NCI-H526 treated with DMSO at 0.1 percent for 48 hours (cell line): Measurements from ENCODE around the gene ATF7IP.
A peak's percentile ranks its signal among the peaks of the same experiment; 100 is the strongest.
"Not testable (repeated sequence)": the region's sequence is repeated elsewhere in the genome, so short reads cannot be mapped to it uniquely, and the experiment has no call there.

ENCODE experiments used
- DNase-seq: peaks from one replicate; lab custom pipeline; 2025; lab: John Stamatoyannopoulos, UW

The ATF7IP gene

GRCh38 chr12:14365294-14366208 is at the start of gene ATF7IP:
Gene ATF7IP (plus strand): TSS chr12:14365682. CDS start chr12:14423916, 58,234 bp downstream.
- DNase-seq = peak; percentile 75

GRCh38 chr12:14317362-14318146 is 47.9 kb upstream of the ATF7IP start:
- DNase-seq = no peak

- DNase-seq = not testable (repeated sequence)
These were observed 45.6 kb upstream of the ATF7IP start for GRCh38 chr12:14319704-14320427.

GRCh38 chr12:14322403-14322802 is 43.1 kb upstream of the ATF7IP start:
- peak; percentile 72 for DNase-seq

- no peak for DNase-seq
These were observed 39.7 kb upstream of the ATF7IP start for GRCh38 chr12:14325716-14326343.

GRCh38 chr12:14326699-14327098 is 38.8 kb upstream of the ATF7IP start:
- no peak for DNase-seq

- DNase-seq = no peak
These were observed 37.8 kb upstream of the ATF7IP start for GRCh38 chr12:14327711-14328110.

- DNase-seq = no peak
These were observed 33.0 kb upstream of the ATF7IP start for GRCh38 chr12:14332482-14332881.

- DNase-seq = no peak
These were observed 25.1 kb upstream of the ATF7IP start for GRCh38 chr12:14340371-14340770.

GRCh38 chr12:14351524-14351923 is 14.0 kb upstream of the ATF7IP start:
- not testable (repeated sequence) for DNase-seq

GRCh38 chr12:14352066-14352465 is 13.4 kb upstream of the ATF7IP start:
- DNase-seq = not testable (repeated sequence)

- DNase-seq = not testable (repeated sequence)
These were observed 10.8 kb upstream of the ATF7IP start for GRCh38 chr12:14354665-14355064.

- no peak for DNase-seq
These were observed 9.3 kb upstream of the ATF7IP start for GRCh38 chr12:14356147-14356546.

- no peak for DNase-seq
These were observed 8.0 kb upstream of the ATF7IP start for GRCh38 chr12:14357486-14357885.

GRCh38 chr12:14362352-14362751 is 3.1 kb upstream of the ATF7IP start:
- DNase-seq = no peak

- DNase-seq = no peak
These were observed 755 bp upstream of the ATF7IP start for GRCh38 chr12:14364583-14365271.

GRCh38 chr12:14366209-14367039 is 942 bp downstream of the ATF7IP start:
- DNase-seq = peak; percentile 75

- DNase-seq = peak; percentile 52
These were observed 1.7 kb downstream of the ATF7IP start for GRCh38 chr12:14367040-14367661.

GRCh38 chr12:14369311-14369710 is 3.8 kb downstream of the ATF7IP start:
- no peak for DNase-seq

- no peak for DNase-seq
These were observed 7.7 kb downstream of the ATF7IP start for GRCh38 chr12:14373217-14373616.
